ENCODE results near the gene STAP1. TPM values are rescaled to one million over a fixed set of nuclear protein-coding genes. Genes with fewer than 3 reads are reported as not detected.

Gene STAP1
- total and polyA plus RNA-seq, 7 donors: 0.04 to 0.23 TPM; not detected in 5

GRCh38 chr4:67556436-67556835 is 2.1 kb upstream of the STAP1 start:
- Histone ChIP-seq H3K4me1 (no peaks in the 10 kb centered on the region), H3K4me3 (no peak overlapping the region), H3K27me3 (ENCODE audit: insufficient read depth in 3 of 3, low read length in 2 of 3) (no peaks in the 10 kb centered on the region), H3K36me3 (ENCODE audit: insufficient read depth in 1 of 2, low read depth in 1 of 2) (no peaks in the 10 kb centered on the region), H3K27ac (no peak overlapping the region), H3K9me3 (no peaks in the 10 kb centered on the region)
- no peak for TF ChIP-seq CTCF (IDR thresholded peaks at IDR 0.05)
- intact Hi-C loops (cut with DNase I): no loop called here
- WGBS, 3 donors: 22 to 31% (median 28%) methylated on average over 2 of the region's 2 CpGs
- ATAC-seq (no peak), DNase-seq (no peak)

DNA sequence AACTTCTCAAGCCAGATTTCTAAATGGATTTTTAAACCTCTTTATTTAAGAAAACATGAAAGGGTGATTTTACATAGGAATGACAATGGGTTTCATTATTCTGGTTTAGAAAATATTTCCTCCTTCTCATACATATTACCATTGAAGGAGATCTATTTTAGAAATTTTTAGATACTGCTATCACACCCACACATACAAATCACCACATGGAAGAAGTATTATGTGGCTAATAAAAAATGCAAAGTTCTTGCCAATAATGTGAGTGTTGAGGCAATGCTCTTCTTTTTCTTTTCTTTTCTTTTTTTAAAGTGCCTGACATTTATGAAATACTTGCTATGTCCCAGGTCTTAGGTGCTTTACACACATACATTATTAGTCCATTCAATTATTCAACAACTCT is 6.8 kb downstream of the STAP1 start:
- H3K9me3 ChIP-seq: no peaks in the 10 kb centered on the region
- no peaks in the 10 kb centered on the region for H3K36me3 ChIP-seq (ENCODE audit: insufficient read depth in 1 of 2, low read depth in 1 of 2)
- ATAC-seq: no peak
- no peaks in the 10 kb centered on the region for H3K4me1 ChIP-seq
- H3K27ac ChIP-seq: no peak overlapping the region
- no peak for DNase-seq
- H3K4me3 ChIP-seq: no peak overlapping the region
- no peaks in the 10 kb centered on the region for H3K27me3 ChIP-seq (ENCODE audit: insufficient read depth in 3 of 3, low read length in 2 of 3)
- no peak for TF ChIP-seq CTCF (IDR thresholded peaks at IDR 0.05)
- intact Hi-C loops (cut with DNase I): no loop called here

GRCh38 chr4:67566335-67566734 is 7.8 kb downstream of the STAP1 start:
- H3K9me3 ChIP-seq: no peaks in the 10 kb centered on the region
- intact Hi-C loops (cut with DNase I): no loop called here
- 79 to 89% (median 79%) methylated on average over 3 of the region's 3 CpGs for WGBS, 3 donors
- no peaks in the 10 kb centered on the region for H3K27me3 ChIP-seq (ENCODE audit: insufficient read depth in 3 of 3, low read length in 2 of 3)
- no peaks in the 10 kb centered on the region for H3K36me3 ChIP-seq (ENCODE audit: insufficient read depth in 1 of 2, low read depth in 1 of 2)
- no peak for DNase-seq
- no peak for TF ChIP-seq CTCF (IDR thresholded peaks at IDR 0.05)
- H3K4me3 ChIP-seq: no peak overlapping the region
- no peaks in the 10 kb centered on the region for H3K4me1 ChIP-seq
- H3K27ac ChIP-seq: no peak overlapping the region
- no peak for ATAC-seq

GRCh38 chr4:67568820-67569219 is 10.3 kb downstream of the STAP1 start:
- ATAC-seq (no peak), DNase-seq (no peak)
- no peaks in the 10 kb centered on the region for H3K4me1 ChIP-seq
- H3K9me3 ChIP-seq: no peaks in the 10 kb centered on the region
- no peaks in the 10 kb centered on the region for H3K27me3 ChIP-seq (ENCODE audit: insufficient read depth in 3 of 3, low read length in 2 of 3)
- WGBS, 3 donors: 92 to 94% (median 93%) methylated on average over 2 of the region's 2 CpGs
- H3K4me3 ChIP-seq: no peak overlapping the region
- no peak for TF ChIP-seq CTCF (IDR thresholded peaks at IDR 0.05)
- intact Hi-C loops (cut with DNase I): no loop called here
- no peaks in the 10 kb centered on the region for H3K36me3 ChIP-seq (ENCODE audit: insufficient read depth in 1 of 2, low read depth in 1 of 2)
- no peak overlapping the region for H3K27ac ChIP-seq

GRCh38 chr4:67570537-67570936 is 12.0 kb downstream of the STAP1 start:
- intact Hi-C loops (cut with DNase I): no loop called here

More at GRCh38 chr4:67570537-67570936, 12.0 kb downstream of the STAP1 start:
- no peak overlapping the region for H3K27ac ChIP-seq
- H3K4me1 ChIP-seq: no peaks in the 10 kb centered on the region
- no peaks in the 10 kb centered on the region for H3K27me3 ChIP-seq (ENCODE audit: insufficient read depth in 3 of 3, low read length in 2 of 3)
- no peak for TF ChIP-seq CTCF (IDR thresholded peaks at IDR 0.05)
- ATAC-seq (no peak), DNase-seq (no peak)
- no peak overlapping the region for H3K4me3 ChIP-seq
- no peaks in the 10 kb centered on the region for H3K36me3 ChIP-seq (ENCODE audit: insufficient read depth in 1 of 2, low read depth in 1 of 2)
- WGBS, 3 donors: 98 to 100% (median 100%) methylated on average over 1 of the region's 1 CpG
- no peaks in the 10 kb centered on the region for H3K9me3 ChIP-seq
